ENCODE results near the gene MAN1A2. TPM values are rescaled to one million over a fixed set of nuclear protein-coding genes. Genes with fewer than 3 reads are reported as not detected.

The MAN1A2 gene
- total RNA-seq, 1 experiment from 2014 or later: 21.0 TPM

DNA sequence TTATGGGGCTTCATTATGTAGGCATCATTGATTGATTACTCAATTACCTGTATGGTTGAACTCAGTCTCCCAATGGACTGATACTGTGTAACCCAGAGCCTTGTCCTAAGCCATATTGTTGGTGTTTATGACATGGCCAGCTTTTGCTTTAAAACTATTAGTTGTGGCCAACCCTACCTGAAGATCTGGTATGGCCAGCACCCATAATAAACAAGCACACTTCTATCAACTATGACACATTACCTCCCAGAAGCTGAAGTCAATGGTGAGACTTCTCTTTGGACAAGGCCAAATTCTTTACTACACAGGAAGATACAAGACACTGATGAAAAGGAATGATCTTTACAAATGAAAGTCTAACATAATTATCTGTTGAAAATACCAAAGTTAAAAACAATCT, 28.8 kb downstream of the MAN1A2 start:
- H3K4me3 Mint-ChIP-seq (ENCODE audit: unreplicated experiment): no peak overlapping the region
- Histone ChIP-seq H3K27me3 (replicated peaks; ENCODE audit: control insufficient read depth, insufficient read depth, low read length) (no peaks in the 10 kb centered on the region), H3K4me3 (ENCODE audit: low read depth, low read length) (no peak overlapping the region), H3K4me1 (no peaks in the 10 kb centered on the region), H3K9me3 (no peaks in the 10 kb centered on the region), H3K36me3 (ENCODE audit: control insufficient read depth, insufficient read depth, low read length) (no peaks in the 10 kb centered on the region)
- H3K27ac Mint-ChIP-seq (ENCODE audit: unreplicated experiment): no peak overlapping the region
- ChIA-PET CTCF (no interaction called here), POLR2A (no interaction called here)
- no peaks in the 10 kb centered on the region for H3K27me3 Mint-ChIP-seq (ENCODE audit: insufficient read depth, unreplicated experiment)
- intact Hi-C loops (cut with micrococcal nuclease; ENCODE audit: unreplicated experiment): no loop called here
- no TSS peak for BruUV-seq (replicated peaks)
- H3K9me3 Mint-ChIP-seq (ENCODE audit: unreplicated experiment): peaks cover 16% of the 10 kb centered on the region
- DNase-seq: no peak
- H3K4me1 Mint-ChIP-seq (ENCODE audit: low read depth, unreplicated experiment): peaks cover 18% of the 10 kb centered on the region
- TF ChIP-seq, protein P1, sequence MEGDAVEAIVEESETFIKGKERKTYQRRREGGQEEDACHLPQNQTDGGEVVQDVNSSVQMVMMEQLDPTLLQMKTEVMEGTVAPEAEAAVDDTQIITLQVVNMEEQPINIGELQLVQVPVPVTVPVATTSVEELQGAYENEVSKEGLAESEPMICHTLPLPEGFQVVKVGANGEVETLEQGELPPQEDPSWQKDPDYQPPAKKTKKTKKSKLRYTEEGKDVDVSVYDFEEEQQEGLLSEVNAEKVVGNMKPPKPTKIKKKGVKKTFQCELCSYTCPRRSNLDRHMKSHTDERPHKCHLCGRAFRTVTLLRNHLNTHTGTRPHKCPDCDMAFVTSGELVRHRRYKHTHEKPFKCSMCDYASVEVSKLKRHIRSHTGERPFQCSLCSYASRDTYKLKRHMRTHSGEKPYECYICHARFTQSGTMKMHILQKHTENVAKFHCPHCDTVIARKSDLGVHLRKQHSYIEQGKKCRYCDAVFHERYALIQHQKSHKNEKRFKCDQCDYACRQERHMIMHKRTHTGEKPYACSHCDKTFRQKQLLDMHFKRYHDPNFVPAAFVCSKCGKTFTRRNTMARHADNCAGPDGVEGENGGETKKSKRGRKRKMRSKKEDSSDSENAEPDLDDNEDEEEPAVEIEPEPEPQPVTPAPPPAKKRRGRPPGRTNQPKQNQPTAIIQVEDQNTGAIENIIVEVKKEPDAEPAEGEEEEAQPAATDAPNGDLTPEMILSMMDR (IDR thresholded peaks at IDR 0.05; ENCODE audit: insufficient read depth in 1 of 2, low read depth in 1 of 2, low read length in 1 of 2, severe bottlenecking in 1 of 2, unreplicated experiment in 1 of 2): no peak
- peaks cover 4% of the 10 kb centered on the region for H3K36me3 Mint-ChIP-seq (ENCODE audit: insufficient read depth, unreplicated experiment)

DNA sequence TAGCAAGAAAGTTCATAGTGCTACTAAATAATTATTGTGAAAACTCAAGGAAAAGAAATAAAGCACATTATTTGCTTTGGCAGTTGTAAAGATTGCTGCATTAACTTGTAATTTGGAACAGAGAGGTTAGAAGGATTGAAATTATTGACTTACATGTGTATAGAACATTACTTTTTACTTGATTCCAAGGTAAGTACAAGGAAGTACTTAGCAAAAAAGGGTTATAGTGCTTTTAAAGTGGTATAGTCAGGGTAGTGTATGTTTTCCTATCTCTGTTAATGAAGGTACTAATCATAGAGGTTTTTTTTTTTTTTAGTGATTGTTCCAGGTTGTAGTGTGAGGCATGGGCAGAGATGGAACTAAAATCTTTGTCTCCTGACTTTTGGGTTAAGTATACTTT, 29.4 kb downstream of the MAN1A2 start:
- Mint-ChIP-seq H3K4me1 (ENCODE audit: low read depth, unreplicated experiment) (peaks cover 15% of the 10 kb centered on the region), H3K27ac (ENCODE audit: unreplicated experiment) (no peak overlapping the region), H3K27me3 (ENCODE audit: insufficient read depth, unreplicated experiment) (no peaks in the 10 kb centered on the region), H3K9me3 (ENCODE audit: unreplicated experiment) (peaks cover 17% of the 10 kb centered on the region), H3K4me3 (ENCODE audit: unreplicated experiment) (no peak overlapping the region), H3K36me3 (ENCODE audit: insufficient read depth, unreplicated experiment) (peaks cover 4% of the 10 kb centered on the region)
- Histone ChIP-seq H3K4me1 (no peaks in the 10 kb centered on the region), H3K9me3 (no peaks in the 10 kb centered on the region), H3K4me3 (ENCODE audit: low read depth, low read length) (no peak overlapping the region), H3K36me3 (ENCODE audit: control insufficient read depth, insufficient read depth, low read length) (no peaks in the 10 kb centered on the region), H3K27me3 (replicated peaks; ENCODE audit: control insufficient read depth, insufficient read depth, low read length) (no peaks in the 10 kb centered on the region)
- TF ChIP-seq, protein P1 (IDR thresholded peaks at IDR 0.05; ENCODE audit: insufficient read depth in 1 of 2, low read depth in 1 of 2, low read length in 1 of 2, severe bottlenecking in 1 of 2, unreplicated experiment in 1 of 2): no peak
- no TSS peak for BruUV-seq (replicated peaks)
- no peak for DNase-seq
- POLR2A ChIA-PET: no interaction called here
- CTCF ChIA-PET: no interaction called here
- intact Hi-C loops (cut with micrococcal nuclease; ENCODE audit: unreplicated experiment): no loop called here

DNA sequence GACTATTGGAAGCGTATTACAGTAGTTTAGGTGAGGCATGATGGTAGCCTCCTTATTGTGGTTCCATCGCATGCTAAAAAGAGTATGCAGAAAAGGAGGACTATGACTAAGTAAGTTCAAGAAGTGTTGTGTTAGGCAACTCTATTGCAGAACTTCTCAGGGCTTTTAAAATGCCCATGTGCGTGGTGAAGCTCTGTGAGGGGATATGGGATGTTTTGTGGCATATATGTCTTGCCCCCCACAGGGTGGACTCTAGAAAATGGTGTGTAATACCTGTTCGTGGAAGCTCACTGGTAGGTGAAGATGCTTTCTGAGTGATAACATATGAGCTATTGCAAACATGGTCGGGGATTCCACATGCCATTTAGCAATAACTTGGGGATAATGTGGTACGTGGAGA, 31.7 kb downstream of the MAN1A2 start:
- intact Hi-C loops (cut with micrococcal nuclease; ENCODE audit: unreplicated experiment): no loop called here
- no peak for DNase-seq
- Histone ChIP-seq H3K27me3 (replicated peaks; ENCODE audit: control insufficient read depth, insufficient read depth, low read length) (no peaks in the 10 kb centered on the region), H3K9me3 (no peaks in the 10 kb centered on the region), H3K36me3 (ENCODE audit: control insufficient read depth, insufficient read depth, low read length) (no peaks in the 10 kb centered on the region), H3K4me1 (no peaks in the 10 kb centered on the region), H3K4me3 (ENCODE audit: low read depth, low read length) (no peak overlapping the region)
- ChIA-PET CTCF (no interaction called here), POLR2A (no interaction called here)
- no peak overlapping the region for H3K4me3 Mint-ChIP-seq (ENCODE audit: unreplicated experiment)
- no TSS peak for BruUV-seq (replicated peaks)
- H3K27ac Mint-ChIP-seq (ENCODE audit: unreplicated experiment): no peak overlapping the region
- H3K9me3 Mint-ChIP-seq (ENCODE audit: unreplicated experiment): peaks cover 26% of the 10 kb centered on the region
- H3K36me3 Mint-ChIP-seq (ENCODE audit: insufficient read depth, unreplicated experiment): no peaks in the 10 kb centered on the region
- no peaks in the 10 kb centered on the region for H3K27me3 Mint-ChIP-seq (ENCODE audit: insufficient read depth, unreplicated experiment)
- TF ChIP-seq, protein P1 (IDR thresholded peaks at IDR 0.05; ENCODE audit: insufficient read depth in 1 of 2, low read depth in 1 of 2, low read length in 1 of 2, severe bottlenecking in 1 of 2, unreplicated experiment in 1 of 2): no peak
- H3K4me1 Mint-ChIP-seq (ENCODE audit: low read depth, unreplicated experiment): peaks cover 8% of the 10 kb centered on the region

Data from Caco-2 (cell line).